Measurements from ENCODE around the gene ARHGEF12.

Gene ARHGEF12

GRCh38 chr11:120388261-120388660, 52.0 kb downstream of the ARHGEF12 start:
- no peak for DNase-seq (ENCODE audit: low spot score)

- no peak for DNase-seq (ENCODE audit: low spot score)
These were observed 53.7 kb downstream of the ARHGEF12 start for GRCh38 chr11:120389693-120390584.

- no peak for DNase-seq (ENCODE audit: low spot score)
These were observed 54.3 kb downstream of the ARHGEF12 start for GRCh38 chr11:120390585-120390922.

- DNase-seq (ENCODE audit: low spot score) = no peak
These were observed 55.1 kb downstream of the ARHGEF12 start for GRCh38 chr11:120391292-120391691.

- no peak for DNase-seq (ENCODE audit: low spot score)
These were observed 55.6 kb downstream of the ARHGEF12 start for GRCh38 chr11:120391854-120392253.

GRCh38 chr11:120392314-120392713, 56.1 kb downstream of the ARHGEF12 start:
- DNase-seq (ENCODE audit: low spot score) = no peak

GRCh38 chr11:120392793-120393192, 56.6 kb downstream of the ARHGEF12 start:
- DNase-seq (ENCODE audit: low spot score) = no peak

GRCh38 chr11:120394119-120394518, 57.9 kb downstream of the ARHGEF12 start:
- DNase-seq (ENCODE audit: low spot score) = no peak

GRCh38 chr11:120395778-120396177, 59.6 kb downstream of the ARHGEF12 start:
- no peak for DNase-seq (ENCODE audit: low spot score)

GRCh38 chr11:120398132-120398531, 61.9 kb downstream of the ARHGEF12 start:
- DNase-seq (ENCODE audit: low spot score) = no peak

GRCh38 chr11:120399307-120399706, 63.1 kb downstream of the ARHGEF12 start:
- DNase-seq (ENCODE audit: low spot score) = no peak

- DNase-seq (ENCODE audit: low spot score) = no peak
These were observed 64.6 kb downstream of the ARHGEF12 start for GRCh38 chr11:120400564-120401364.

- DNase-seq (ENCODE audit: low spot score) = no peak
These were observed 65.3 kb downstream of the ARHGEF12 start for GRCh38 chr11:120401506-120401905.

GRCh38 chr11:120403966-120404365, 67.8 kb downstream of the ARHGEF12 start:
- no peak for DNase-seq (ENCODE audit: low spot score)

- DNase-seq (ENCODE audit: low spot score) = no peak
These were observed 68.3 kb downstream of the ARHGEF12 start for GRCh38 chr11:120404495-120404894.

GRCh38 chr11:120409655-120410054, 73.4 kb downstream of the ARHGEF12 start:
- DNase-seq (ENCODE audit: low spot score) = no peak

- DNase-seq (ENCODE audit: low spot score) = no peak
These were observed 74.6 kb downstream of the ARHGEF12 start for GRCh38 chr11:120410622-120411380.

- no peak for DNase-seq (ENCODE audit: low spot score)
These were observed 77.3 kb downstream of the ARHGEF12 start for GRCh38 chr11:120413480-120413879.

- DNase-seq (ENCODE audit: low spot score) = no peak
These were observed 84.4 kb downstream of the ARHGEF12 start for GRCh38 chr11:120420572-120420971.

GRCh38 chr11:120424185-120424969, 88.2 kb downstream of the ARHGEF12 start:
- DNase-seq (ENCODE audit: low spot score) = no peak

- no peak for DNase-seq (ENCODE audit: low spot score)
These were observed 88.7 kb downstream of the ARHGEF12 start for GRCh38 chr11:120424970-120425332.

- no peak for DNase-seq (ENCODE audit: low spot score)
These were observed 89.3 kb downstream of the ARHGEF12 start for GRCh38 chr11:120425527-120425926.

All from germinal center (tissue), 1 donor.